Measurements from ENCODE around the gene C14orf180.

The C14orf180 gene
- total RNA-seq, result 0 to 0.04 (median 0) reads per million in 3 experiments

DNA sequence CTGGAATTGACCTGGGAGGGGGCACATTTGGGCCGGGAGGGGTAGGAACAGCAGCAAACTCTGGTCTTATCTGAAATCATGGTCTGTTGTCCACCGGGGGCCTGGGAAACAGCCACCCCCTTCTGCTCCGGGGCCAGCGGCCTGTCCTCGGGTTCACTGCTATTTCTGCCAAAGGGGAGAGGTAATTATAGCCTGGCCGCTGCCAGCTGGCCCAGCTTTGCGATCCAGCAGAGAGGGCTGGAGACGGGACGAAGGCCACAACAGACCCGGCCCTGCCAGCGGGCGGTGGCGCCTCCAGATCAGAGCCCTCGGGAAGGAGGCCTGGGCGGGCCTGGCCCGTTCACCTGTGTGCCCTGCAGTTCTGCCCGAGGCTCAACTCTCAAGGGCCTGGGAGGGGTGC, at the start of gene C14orf180:
C14orf180 (plus strand) TSS at position 258 of the 400 bp plus-strand sequence. CDS start 6,667 bp downstream, outside the sequence.
- no peak for DNase-seq

DNA sequence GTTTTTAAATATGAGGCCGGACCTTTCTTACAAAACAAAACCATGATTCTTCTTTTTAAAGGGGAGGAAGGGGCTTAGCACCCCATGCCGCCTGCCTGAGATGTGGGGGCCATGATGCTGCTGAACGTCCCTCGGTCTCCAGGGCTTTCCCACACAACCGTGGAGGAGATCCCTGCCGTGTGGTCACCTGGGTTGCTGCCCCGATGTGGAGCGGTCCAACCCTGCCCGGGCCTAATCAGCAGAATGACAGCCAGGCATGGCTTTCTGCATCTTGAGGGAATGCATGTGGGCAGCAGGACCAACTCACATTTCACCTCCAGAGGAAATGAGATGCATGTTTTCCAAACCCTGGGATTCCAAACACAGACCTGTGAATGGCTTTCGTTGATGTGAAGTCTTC, 48.9 kb upstream of the C14orf180 start:
- no peak for DNase-seq

DNA sequence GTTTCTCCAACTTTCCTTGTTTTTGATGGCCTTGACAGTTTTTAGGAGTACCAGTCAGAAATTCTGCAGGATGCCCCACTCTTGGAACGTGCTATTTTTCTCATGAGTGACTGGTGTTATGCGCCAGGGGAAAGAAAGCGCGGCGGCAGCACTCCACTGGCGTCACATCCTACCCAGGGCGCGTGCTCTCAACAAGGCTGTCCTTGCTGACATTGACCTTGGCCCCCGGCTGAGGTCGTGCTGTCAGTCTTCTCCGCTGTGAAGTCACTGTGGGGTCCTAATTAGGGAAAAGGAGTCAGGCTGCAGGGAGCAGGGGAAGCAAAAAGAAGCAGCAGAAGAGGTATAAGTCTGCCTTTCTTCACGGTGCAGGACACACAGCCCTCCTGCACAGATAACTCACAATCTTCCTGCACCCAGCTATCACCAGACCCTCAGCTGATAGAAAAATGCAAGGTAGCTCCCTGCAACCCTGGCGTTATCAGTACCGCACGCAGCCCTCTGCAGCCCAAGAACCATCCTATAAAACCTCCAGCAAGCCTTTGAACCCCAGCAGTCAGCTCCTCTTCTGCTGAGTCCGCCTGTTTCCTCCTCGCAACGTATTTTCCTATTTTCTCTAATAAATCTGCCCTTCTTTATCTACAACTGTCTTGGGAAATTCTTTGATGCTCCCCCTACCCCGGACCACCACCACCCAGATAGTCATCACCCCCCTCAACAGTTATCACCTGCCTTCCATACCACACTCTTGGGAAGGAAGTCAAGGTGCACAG, 48.0 kb upstream of the C14orf180 start:
- DNase-seq, result no peak

DNA sequence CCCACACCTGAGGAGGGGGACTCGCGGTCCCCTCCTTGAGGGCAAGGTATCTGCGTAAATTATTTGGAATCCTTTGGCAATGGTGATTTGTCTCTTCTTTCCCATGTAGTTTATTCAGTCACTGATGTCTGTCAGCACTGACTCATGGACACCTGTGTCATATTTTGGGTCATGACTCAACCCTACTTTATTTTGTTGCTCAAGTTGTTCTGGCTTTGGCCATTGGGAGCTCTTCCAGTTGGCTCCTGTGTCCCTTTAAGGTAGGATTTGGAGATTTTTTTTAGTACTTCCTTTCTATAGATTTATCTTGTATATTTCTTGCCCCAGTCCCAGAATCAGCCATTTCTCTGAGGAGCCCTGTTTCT, 47.4 kb upstream of the C14orf180 start:
- DNase-seq, result no peak

DNA sequence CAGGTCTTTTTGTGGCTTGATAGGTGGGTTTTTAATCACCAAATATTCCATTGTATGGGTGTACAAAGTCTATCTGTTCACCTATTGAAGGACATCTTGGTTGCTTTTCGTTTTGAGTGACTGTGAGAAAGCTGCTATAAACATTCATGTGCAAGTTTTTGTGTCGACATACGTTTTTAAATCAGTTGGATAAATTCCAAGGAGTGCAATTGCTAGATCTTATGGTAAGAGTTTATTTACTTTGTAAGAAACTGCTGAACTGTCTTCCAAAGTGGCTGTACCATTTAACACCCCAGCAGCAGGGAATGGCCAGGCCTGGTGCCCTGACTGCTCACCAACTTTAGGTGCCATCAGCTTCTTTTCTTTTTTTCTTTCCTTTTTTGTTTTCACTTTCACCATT, 45.5 kb upstream of the C14orf180 start:
- DNase-seq, result no peak

DNA sequence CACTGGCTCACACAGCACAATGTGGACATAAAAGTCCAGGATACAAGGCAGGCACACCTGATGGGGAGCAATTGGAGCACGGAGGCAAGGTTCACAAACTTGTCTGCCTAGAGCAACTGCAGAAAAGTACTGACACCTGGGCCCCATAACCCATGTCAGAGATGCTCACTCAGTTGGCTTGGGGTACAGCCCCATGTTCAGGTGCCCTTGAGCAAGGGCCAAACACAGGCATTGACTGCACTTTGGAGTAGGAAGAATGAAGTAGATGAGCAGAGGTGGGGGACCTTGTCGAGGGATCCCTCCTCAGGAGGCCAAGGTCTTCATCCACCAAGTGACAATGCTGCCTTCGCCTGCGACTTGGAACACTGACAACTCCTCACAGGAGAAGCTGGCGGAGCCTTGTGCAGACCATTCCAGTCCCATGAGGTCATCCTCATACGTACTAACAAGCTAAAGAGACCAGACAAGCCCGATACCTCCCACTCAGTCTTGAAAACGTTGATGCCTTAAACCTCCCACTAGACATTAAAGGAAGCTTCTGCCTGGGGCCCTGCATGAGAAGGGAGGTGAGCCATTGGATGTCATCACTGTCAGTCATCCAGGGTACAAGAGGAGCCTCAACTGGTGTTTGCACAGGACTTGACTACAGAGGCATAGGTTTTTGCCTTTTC, 42.5 kb upstream of the C14orf180 start:
- DNase-seq, result no peak

DNA sequence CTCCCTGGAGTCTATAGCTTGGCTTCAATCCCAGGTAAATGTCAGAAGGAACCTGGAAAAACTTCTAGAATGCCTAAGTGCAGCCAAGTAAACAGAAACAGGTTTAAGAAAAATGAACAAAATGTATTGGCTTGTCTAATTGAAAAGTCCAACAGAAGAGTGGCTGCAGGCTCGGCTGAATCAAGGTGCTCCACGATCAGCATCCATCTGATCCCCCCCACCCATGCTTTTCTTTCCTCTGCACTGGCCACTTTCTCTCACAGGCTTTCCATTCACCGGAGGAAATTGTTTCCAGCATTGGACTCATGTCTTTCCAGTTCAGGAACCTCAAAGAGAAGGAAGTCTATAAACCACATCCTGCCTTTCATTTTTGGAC, 42.0 kb upstream of the C14orf180 start:
- no peak for DNase-seq

DNA sequence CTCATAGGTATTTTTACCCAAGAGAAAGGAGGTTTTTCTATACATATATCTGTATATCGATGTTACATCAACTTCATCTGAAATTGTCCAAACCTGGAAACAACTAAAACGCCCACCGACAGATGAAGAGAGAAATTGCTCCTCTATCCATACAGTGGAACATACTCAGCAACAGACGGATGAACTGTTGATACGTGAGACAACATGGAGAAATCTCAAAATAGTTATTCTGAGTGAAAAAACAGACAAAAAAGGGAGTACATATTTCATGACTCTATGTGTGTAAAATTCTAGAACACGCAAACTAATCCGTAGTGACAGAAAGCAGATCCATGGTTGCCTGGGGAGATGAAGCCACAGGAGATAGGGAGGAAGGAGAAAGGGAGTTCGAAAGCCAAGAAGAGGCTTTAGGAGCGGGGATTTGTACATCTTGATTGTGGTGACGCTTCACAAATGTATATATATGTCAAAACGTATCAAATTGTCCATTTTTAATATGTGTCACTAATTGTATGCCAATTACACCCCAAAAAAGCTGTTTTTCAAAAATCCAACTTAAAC, 37.6 kb upstream of the C14orf180 start:
- no peak for DNase-seq

DNA sequence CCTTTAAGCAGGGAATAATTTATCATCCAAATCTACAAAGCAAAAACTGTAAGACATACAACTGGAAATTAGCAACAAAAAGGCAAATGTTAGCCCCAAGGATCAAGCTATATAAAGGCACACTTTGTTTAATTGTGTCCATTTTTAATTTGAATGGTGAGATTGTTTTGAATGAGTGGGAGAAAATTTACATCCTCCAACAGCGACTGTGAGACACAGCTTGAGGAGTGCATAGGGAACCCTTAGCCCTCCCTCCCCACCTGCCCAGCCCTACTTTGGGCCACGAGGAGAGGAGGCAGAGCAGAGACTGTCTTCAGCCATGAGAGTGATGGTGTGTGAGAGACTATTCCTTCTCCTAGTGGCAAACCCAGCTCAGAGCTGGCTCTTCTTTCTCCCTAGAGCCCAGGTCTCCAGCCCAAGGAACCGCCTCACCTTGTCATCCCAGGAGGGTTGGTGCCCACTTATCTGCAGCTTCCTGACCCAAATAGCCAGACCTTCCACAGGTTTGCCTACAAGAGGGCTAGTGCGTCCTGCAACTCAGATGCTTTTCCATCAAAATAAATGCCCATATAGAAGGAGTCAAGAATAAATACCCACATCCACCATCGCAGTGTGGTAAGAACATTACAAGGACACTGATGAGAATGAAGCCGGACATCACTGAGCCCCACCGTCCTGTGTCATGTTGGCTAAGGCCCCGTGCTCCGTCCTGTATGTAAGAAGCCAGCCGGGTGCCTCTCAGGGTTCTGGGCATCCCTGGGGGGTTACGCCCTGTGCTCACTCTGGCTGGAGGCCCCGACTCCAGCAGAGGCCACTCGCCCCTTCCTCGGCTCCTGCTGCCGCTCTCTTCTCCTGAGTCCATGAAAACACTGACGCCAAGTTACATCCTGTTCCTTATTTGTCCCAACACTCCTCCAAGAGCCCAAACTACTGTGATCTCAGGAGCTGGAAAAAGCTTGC, 36.4 kb upstream of the C14orf180 start:
- no peak for DNase-seq

DNA sequence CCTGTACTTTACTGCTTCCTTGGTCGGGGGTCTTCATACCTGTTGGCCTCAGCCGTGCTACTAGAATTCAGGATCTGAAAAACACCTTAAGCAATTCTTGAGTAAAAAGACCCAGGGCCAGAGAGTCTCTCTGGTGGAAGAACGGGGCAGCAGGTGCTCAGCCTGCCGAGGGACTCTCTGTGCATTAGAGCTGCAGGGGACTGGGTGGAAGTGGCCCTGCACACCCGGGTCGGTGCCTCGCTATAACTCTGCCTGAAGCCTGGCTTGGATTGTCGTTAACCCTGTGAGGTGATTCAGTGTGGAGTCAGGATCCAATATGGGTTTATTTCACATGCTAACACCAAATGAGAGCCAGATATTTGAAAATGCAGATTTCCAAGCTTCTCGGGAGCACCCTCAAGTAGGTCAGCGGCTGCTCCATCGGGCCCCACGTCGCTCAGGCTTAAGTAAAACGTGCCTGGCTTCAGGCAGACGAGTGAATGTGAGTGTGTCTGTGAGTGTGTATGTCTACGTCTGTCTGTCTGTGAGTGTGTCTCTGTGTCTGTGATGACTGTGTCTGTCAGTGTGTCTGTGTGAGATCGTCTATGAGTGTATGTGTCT, 35.1 kb upstream of the C14orf180 start:
- DNase-seq, result no peak

DNA sequence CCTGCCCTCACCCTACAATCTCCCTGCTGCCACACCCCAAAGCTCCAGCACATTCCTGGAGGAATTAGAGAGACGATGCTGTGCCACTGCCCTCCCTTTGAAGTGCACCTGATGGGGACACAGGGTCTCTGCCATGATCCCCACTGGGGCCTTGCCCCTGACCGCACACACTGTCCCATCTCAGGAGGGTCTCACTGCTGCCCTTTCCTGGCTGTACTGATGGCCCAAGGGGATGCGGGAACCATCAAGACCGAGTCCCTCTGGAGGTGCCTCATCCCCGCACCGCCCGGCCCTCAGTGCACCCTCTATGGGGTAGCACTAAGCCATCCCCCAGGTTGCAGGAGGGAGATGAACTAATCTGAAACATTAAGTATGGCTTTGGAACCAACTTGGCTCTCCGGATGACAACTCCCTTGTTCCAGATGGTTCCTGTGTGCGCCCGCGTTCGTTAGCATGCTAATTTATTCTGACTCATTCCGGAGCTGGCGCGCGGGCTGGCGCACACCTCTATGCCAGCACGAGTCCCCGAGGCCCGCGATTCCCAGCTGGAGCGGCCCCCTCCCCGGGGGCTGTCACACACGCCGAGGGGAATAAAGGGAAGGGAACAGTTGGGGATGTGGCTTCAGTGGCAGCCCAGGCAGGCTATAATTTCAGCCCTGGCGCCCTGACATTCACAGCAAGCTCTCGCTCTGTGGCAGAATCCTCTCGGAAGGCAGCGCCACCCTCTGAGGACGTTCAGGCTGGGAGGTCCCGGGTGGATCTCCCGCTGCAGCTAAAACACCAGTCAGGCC, 34.2 kb upstream of the C14orf180 start:
- DNase-seq, result no peak

DNA sequence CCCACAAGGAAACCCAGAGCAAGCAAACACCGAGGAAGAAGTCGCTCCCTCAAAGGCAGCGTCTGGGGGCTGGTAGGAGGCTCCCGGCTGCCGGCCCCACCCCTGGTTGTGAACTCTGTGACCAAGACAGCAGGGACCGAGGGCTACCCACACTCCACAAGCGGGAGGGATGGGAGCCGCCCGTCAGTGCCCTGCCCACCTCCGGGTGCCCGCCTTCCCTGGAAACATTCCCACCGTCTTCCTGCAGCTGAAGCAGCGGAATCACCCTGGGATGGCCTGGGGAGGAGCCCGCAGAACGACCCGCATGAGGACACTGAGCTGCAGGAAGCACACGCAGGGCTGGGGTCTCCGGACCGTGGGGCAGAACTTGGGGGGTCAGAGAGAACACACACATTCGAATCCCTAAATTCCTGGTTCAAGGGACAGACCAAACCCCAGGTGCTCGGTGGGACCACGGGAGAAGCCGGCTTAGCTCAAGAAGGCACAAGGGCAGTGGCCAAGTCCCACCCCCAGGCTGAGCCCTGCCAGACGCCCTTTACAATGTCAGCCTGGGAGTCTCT, 33.5 kb upstream of the C14orf180 start:
- DNase-seq, result no peak

DNA sequence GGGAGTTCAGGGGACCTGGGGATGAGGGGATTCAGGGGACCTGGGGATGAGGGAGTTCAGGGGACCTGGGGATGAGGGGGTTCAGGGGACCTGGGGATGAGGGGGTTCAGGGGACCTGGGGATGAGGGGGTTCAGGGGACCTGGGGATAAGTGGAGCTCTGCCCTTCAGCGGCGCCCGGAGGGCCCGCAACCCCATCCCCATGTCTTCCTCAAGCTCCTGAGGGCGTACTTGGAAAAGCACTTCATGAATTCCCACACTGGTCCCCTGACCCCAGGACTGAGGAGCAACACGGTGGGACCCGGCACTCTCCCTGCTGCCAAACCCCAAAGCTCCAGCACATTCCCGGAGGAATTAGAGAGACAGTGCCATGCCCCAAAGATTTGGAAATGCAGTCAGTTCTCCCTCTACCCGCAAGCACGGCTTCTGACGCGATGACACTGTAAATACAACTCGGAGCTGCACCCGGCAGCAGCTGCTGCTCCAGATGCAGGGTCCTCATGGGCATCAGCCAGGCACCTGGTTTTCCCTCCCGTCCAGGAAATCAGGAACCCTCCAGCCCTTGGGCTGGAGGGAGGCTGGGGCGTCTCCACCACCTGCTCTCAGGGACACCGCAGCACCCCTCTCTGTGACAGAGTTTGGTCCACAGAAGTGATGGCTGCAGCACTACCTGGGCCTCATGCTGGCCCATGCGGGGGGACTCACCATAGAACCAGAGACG, 32.8 kb upstream of the C14orf180 start:
- no peak for DNase-seq

DNA sequence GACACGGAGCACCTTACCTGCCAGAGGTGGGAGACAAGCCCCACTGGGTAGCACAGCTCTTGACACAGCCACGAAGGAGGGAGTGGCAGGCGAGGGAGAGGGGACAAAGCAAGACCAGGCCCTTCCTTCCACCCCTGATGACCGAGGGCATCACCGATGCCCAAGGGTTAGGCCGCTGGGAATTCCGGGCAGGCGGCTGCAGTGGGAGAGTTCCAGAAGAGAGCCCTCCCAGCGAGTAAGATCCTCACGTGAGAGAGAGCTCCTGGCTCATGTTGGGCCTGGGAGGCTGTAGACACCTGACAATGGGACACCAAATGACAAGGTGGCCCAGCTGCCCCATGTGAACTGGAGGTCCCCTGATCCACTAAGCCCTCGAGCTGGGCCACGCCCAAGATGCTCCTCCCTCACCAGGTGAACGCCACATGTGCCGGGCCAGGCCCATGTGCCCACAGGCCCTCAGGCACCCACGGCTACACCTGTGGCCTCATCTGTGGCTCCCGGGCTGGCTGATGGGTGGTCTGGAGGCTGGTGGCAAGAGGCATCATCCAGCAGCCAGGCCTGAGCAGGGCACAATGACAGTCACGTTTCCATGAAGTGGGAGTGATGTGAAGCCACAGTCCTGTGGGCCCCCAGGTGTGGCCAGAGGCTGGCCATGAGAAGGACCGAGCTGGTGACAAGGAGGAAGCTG, 32.1 kb upstream of the C14orf180 start:
- no peak for DNase-seq

DNA sequence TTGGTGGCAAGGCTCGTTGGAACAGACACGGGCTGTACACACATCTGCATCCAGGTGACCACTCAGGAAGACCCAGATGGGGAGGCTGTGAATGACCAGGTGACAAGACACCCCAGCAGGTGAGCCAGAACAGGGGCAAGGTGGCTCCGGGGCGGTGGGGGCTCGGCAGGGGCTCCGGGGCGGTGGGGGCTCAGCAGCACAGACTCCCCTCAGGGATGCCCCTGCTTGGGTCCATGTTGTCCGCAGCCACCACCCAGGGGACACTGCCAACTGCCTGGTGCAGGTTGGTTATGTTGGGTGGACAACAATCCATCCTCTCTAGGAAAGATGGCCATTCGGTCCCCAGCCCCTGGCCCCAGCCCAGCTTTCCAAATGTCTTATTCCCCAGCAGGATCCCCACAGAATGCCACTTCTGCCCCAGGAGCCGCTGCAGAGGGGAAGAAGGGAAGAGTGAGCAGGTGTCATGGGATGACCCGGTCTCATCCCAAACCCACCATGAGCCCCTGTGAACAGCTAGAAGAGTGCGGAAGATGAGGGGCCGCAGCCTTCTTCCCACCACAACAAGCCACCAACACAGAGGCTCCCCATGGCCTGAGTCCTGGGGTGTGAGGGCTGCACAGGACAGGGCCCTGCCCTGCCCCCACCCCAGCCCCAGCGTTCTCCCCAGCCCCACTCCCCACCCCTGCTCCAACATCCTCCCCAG, 31.4 kb upstream of the C14orf180 start:
- no peak for DNase-seq

DNA sequence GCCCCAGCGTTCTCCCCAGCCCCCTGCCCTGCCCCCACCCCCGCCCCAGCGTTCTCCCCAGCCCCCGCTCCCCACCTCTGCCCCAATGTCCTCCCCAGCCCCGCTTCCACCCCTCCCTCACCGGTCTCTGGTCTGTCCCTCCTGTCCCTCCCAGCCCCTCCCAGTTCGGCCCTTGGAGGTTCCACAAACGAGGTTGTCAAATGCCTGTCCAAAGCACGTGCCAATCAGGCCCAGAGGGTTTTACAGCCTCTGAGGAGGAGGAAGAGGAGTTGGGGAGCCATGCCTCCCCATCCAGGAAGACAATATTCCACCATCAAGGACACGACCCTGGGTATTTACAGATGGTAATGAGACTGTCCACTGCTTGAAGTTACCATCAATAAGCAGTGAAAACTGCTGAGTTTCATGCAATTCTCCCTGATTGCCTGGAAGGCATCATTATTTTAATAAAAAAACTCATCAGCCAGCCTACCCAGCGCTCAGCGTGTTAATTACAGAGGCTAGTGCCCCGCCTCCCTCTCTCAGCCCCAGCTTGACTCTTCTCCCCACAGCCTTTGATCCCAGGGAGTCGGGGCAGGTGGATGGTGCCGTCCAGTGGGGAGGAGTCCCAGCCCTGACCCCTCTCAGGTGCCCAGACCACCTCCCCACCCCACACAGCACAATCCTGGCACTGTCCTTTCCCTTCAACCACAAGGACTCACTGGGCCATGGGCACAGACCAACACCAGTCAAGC, 30.6 kb upstream of the C14orf180 start:
- DNase-seq, result no peak

DNA sequence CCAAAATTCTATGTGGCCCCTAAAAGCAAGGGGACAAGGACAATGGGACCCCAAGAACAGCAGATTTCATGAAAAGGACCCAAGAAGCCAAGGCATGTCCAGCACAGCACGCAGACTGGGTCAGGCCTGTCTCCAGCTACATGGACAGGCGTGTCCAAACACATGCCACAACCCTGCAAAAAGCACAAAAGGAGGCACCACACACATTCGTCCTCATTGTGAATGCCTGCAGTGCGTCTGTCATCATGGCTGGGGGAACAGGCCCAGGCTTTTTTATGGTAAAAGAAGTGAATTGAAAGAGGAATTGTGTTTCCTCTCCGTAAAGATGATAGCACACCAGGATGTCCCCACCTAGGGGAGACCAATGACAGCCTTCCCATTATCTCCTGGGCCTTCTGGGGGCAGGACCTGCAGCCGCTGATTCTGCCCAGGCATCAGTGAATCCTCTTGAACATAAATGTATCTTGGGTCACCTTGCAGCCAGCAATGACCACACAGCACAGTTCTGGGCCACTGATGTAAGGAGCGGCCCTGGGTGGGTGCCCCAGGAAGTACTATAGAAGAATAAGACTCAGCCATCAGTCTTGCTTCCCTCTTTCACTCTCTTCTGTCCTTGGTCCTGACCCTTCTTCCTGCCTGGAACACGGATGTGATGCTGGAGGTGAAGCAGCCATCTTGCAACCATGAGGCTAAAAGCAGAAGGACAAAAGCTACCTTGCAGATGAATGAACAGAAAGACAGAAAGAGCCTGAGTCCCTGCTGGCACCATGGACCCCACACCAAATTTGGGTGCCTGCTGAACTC, 29.8 kb upstream of the C14orf180 start:
- DNase-seq, result no peak

DNA sequence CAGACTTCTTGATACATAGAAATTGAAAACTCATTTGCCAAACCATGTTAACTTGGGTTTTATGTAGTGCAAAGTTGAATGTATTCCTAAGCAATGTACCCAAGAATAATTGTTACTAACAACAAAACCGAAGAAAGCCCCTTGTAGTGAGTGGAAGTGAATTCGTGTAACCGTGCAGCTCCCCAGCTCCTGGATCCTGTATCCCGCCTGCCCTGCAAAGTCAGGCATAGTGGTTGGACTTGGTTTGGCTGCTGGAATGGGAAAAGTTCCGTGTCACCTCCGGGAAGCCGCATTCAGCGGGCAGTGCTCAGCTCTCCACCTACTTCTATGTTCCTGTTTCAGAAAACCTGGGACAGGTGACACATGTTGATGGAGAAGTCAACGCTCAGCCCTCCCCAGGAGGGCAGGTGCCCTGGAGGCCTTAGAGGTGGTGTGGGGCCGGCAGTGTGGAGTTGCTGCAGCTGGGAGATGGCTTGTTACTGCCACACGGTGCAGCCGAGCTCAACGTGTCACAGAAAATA, 29.2 kb upstream of the C14orf180 start:
- DNase-seq, result no peak

All from central memory CD4-positive, alpha-beta T cell (primary cell).